ENCODE data around the gene NANOGP8. TPM values are rescaled to one million over a fixed set of nuclear protein-coding genes. Genes with fewer than 3 reads are reported as not detected.
"Not testable (repeated sequence)": the region's sequence is repeated elsewhere in the genome, so short reads cannot be mapped to it uniquely, and the experiment has no call there.

Gene NANOGP8
- polyA plus RNA-seq, 1 donor: 0.76 TPM

DNA sequence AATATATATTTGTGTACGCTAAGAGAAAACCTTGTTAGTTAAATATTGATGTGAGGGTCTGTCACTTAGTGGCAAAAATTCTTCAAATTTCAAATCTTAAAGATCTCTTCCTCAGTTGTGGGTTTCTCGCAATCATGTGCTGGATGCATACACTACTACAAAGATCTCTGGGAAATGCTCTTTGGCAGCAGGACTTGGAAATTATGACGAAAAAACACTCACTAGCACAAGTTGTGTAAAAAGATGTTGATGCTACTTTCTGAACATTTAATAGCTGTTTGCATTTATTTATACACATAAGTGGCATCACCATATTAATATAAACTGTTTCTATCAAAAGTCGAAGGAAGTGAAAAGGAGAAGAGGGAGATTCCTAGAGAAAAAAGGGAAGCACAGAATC lies 10.8 kb upstream of the NANOGP8 start:
- no peak for DNase-seq

DNA sequence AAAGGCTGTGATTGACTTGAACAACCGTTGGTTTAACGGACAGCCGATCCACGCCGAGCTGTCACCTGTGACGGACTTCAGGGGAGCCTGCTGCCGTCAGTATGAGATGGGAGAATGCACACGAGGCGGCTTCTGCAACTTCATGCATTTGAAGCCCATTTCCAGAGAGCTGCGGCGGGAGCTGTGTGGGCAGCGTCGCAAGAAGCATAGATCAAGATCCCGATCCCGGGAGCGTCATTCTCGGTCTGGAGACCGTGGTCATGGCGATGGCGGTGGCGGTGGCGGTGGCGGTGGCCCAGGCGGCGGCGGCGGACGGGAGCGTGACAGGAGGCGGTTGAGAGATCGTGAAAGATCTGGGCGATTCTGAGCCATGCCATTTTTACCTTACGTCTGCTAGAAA lies 7.8 kb upstream of the NANOGP8 start:
- DNase-seq: no peak

DNA sequence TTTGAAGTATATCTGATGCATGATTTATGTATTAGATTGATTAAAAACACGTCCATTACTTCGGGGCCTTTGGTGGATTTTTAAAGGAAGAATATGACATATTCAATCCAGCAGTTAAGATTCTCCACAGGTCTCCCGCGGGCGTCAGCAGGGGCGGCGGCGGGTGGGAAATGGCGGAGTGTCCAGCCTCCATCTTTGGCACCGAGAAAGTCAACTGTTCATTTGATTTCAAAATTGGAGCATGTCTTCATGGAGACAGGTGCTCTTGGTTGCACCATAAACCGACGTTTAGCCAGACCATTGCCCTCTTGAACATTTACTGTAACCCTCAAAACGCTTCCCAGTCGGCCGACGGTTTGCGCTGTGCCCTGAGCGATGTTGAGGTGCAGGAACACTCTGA lies 7.2 kb upstream of the NANOGP8 start:
- DNase-seq: no peak

DNA sequence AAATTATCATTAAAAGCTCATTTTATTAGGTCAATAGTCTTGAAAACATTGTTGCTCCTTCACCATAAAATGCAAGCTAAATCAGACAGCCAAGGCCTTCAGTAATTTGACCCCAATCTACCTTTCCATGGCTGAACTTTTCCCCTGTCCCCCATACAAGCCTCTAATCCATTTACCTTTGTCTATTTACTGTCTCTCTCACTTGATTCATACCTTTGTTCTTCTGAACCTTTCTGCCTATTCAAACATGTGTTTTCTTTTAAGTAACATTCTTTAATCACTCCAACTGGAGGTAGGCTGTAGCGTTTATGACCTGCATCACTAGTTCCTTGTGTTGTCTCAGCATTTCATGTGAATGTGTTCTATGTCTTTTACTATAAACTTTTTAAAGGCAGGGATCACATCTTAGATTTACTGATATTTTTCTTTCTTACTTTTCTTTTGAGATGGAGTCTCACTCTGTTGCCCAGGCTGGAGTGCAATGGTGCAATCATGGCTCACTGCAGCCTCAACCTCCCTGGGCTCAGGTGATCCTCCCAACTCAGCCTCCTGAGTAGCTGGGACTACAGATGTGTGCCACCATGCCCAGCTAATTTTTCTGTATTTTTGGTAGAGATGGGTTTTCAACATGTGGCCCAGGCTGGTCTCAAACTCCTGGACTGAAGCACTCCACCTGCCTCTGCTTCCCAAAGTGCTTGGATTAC lies 5.2 kb upstream of the NANOGP8 start:
- DNase-seq: no peak

DNA sequence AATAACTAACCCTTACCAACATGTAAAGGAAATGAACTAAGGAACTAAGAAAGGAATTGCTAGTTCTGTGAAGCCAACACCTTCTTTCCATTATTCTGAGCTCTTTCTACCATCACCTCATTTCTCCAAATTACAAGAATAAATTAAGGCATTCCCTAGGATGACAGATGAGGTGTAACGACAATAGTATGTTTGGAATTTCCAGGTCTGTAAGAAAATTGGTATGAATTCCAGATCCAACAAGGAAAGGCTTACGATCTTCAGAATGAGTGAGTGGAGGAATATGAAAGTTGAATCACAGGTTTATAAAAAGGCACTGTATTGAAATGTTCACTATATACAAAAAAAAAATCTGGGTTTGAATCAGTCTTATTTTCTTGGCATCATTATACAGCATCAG lies 4.5 kb upstream of the NANOGP8 start:
- DNase-seq: no peak

GRCh38 chr15:35088329-35088728 lies 3.2 kb upstream of the NANOGP8 start:
- DNase-seq: no peak

DNA sequence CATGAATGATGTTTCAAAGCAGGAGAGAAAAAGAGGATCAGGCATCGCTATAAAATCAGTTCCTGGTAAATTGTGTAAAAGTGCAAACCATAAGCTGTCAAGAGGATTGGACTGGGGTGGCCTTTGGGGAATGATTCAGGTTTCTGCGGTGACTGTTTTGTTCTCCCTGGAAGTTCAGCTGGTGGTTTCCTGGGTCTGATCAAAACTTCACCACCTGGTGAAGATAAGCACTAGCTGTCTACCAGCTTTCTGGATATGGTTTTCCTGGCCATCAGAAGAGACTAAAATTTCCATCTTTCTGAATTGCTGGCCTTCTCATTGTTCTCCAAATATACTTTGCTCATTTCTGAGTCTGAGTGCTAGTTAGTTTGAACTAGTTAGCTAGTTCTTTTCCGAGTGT lies 2.7 kb upstream of the NANOGP8 start:
- no peak for DNase-seq

DNA sequence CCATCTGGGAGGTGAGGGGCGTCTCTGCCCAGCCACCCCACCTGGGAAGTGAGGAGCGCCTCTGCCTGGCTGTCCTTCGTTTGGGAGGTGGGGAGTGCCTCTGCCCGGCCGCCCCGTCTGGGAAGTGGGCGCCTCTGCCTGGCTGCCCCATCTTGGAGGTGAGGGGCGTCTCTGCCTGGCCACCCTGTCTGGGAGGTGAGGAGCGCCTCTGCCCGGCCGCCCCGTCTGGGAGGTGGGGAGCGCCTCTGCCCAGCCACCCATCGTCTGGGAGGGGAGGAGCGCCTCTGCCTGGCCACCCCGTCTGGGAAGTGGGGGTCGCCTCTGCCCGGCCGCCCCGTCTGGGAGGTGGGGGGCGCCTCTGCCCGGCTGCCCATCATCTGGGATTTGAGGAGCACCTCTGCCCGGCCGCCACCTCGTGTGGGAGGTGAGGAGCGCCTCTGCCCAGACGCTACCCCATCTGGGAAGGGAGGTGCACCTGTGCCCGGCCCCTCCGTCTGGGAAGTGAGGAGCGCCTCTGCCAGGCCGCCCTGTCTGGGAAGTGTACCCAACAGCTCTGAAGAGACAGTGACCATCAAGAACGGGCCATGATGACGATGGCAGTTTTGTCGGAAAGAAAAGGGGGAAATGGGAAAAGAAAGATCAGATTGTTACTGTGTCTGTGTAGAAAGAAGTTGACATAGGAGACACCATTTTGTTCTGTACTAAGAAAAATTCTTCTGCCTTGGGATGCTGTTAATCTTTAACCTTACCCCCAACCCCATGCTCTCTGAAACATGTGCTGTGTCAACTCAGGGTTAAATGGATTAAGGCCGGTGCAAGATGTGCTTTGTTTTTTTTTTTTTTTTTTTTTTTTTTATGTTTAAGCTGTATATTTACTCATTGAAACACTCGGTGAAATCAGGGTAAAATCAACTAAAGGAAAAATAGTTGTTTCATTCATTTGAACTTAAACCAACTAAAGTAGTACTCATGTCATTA lies 2.4 kb downstream of the NANOGP8 start:
- DNase-seq: not testable (repeated sequence)

DNA sequence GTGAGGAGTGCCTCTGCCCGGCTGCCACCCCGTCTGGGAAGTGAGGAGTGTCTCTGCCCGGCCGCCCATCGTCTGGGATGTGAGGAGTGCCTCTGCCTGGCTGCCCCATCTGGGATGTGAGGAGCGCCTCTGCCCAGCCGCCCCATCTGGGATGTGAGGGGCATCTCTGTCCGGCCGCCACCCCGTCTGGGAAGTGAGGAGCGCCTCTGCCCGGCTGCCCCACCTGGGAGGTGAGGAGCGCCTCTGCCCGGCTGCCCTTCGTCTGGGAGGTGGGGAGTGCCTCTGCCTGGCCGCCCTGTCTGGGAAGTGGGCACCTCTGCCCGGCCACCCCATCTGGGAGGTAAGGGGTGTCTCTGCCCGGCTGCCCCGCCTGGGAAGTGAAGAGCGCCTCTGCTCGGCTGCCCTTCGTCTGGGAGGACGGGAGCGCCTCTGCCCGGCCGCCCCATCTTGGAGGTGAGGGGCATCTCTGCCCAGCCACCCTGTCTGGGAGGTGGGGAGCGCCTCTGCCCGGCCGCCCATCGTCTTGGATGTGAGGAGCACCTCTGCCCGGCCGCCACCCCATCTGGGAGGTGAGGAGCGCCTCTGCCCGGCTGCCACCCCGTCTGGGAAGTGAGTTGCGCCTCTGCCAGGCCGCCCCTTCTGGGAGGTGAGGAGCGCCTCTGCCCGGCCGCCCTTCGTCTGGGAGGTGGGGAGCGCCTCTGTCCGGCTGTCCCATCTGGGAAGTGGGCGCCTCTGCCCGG lies 3.3 kb downstream of the NANOGP8 start:
- DNase-seq: not testable (repeated sequence)

DNA sequence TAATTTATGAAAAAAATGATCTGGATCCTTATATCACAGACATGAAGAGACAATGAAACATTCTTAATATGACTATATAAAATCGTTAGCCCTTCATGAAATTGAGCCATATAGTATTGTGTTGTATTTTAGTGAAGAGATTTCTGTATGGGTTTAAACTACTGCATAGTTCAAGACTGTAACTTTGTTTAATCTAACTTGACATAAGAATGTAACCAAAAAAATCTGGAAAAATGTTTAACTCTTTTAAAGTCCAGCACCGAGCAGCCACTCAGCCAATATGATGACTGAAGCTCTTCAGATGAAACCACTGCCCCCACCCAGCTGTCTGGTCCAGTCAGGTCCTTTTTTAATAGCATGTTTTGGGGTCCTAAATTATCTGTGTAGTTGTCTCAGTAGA lies 4.9 kb downstream of the NANOGP8 start:
- no peak for DNase-seq

GRCh38 chr15:35078221-35078915 lies 6.7 kb downstream of the NANOGP8 start:
- DNase-seq: peak; percentile 48

- no peak for DNase-seq
Measured at GRCh38 chr15:35071106-35071505, 14.0 kb downstream of the NANOGP8 start.

- DNase-seq: no peak
Measured at GRCh38 chr15:35068846-35069475, 16.1 kb downstream of the NANOGP8 start.

DNA sequence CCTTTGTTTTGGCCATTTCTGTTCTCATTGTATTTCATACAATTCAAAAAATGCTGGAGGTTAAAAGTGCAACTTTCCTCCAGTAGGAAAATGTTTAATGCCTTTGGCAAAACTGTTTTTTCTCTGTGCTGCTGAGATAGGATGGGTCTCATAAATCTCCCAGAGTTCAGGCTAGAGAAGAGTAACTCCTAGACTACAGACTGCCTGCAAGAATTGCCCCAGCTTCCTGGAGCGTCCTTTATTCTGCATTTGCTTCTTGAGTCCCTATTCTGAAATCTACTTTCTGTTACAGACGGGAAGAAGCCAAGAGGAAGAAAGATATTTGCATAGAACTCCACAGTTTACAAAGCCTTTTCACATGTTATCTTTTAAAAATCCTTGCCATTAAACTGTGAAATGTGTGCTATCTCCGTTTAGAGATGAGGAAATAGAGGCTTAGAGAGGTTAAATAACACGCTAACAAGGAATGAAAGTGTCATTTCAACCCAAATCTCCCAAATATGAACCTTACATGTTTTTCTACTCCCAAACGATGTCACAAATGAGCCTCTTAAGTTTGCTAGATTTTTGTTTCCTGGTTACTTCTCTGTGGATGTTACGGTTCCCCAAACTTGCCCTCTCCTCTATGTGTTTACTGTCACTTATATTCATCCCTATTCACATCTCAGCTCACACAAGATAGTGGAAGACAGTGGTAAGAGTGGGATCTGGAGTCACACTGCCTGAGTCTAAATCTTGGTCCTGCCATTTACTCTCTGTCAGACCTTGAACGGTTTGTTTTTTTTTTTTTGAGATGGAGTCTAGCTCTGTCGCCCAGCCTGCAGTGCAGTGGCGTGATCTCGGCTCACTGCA lies 17.4 kb downstream of the NANOGP8 start:
- DNase-seq: peak; percentile 22

GRCh38 chr15:35066094-35066493 lies 19.0 kb downstream of the NANOGP8 start:
- DNase-seq: no peak

- DNase-seq: no peak
Measured at GRCh38 chr15:35064576-35065190, 20.4 kb downstream of the NANOGP8 start.

DNA sequence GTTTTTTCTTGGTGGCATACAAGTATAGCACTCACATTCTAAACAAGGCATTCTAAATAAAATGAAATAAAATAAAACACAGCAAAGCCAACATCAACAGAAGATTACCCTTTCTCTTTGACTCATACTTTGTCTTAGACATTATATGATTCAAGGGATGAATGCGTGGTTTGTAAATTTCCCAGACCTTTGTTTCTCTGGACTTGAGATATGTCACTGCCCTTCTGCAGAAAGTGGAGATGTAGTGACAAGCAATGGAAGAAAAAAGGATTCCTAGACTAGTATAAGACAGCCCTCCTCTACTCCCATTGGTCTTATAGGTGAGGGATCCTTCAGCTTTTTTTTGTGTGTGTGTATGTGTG lies 22.4 kb downstream of the NANOGP8 start:
- DNase-seq: no peak

DNA sequence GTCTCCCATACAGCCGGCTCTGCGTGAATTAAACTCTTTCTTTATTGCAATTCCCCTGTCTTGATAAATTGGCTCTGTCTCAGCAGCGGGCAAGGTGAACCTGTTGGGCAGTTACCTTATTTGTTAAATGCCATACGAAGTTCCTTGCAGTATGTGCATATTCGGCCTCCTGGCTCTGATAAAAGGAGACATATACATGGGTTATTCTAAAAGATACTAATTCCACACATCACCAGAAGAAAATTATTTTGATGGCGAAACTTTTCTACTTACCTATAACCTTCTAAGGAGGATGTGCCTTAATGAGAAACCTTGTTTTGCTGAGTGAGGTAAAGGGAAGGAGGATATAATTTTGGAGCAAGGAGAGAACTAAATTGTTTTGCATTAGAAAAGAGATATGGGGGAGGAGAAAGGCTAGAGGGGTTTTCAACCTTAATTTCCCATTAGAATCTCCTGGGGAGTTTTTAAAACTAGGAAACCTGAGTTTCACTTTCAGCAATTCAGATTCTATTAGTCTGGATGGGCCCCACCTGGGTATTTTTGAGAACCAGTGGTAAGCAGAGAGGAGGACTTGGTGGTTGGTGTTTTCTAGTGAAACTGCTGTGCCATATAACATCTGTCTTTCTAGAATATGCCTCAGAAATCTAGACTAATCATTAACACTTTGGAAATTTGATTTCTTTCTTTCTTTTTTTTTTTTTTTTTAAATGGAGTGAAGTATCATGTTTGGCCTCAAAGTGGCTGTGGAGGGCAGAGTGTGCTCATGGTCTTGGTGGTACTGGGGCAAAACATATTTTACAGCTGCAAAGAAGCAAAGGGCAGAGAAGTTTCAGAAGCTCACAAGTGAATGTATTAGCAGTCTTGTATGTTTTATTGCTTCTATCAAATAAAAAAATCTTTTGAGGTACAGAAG lies 23.0 kb downstream of the NANOGP8 start:
- DNase-seq: no peak
